HG03095 (cell line): Measurements from ENCODE around the gene CDK5RAP2.
"Not testable (repeated sequence)": the region's sequence is repeated elsewhere in the genome, so short reads cannot be mapped to it uniquely, and the experiment has no call there.

Experiments
- ATAC-seq: cut with Tn5 transposase; IDR thresholded peaks from one replicate; pipeline ENCODE4 v1.9.1; 2021; ENCODE audit warnings: moderate library complexity; ENCODE audit not compliant: unreplicated experiment

CDK5RAP2 gene

GRCh38 chr9:120552210-120552704 is 27.7 kb downstream of the CDK5RAP2 start:
- ATAC-seq = not testable (repeated sequence)

DNA sequence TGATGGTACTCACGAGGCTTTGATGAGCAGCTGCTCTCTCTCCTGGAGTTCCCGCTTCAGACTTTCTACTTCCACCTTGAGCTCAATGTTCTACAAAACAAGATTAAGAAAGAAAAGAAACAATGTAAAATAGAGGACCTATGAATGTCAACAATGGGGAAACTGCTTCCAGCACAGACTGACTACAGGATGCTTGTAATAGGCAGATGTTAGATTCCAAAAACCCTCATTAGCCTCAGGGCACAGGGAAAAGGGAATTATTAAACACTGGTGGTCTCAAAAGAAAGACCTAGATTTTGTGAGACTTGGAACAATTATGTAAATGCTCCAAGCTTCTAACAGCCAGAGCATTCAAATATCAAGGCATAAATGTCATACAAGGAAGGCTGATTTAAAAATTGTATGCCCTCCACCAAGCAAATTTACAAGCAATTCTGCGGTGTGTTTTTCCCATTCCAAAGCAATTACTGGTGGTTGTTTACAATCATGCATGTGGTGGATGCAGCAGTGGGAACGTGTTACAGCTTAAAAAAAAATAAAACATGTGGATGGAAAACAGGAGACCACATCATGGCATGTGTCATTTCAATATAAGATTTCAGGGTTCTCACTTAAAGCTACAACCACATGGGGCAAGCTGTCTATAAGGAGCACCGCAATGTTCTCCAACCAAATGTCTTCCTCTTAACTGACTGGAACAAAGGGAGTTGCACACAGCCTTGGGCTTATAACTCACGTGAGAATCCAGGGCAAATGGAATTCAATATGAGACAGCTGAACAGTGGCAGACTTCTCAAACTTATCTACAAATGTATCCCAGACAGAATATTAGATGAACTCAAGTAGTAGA is 34.0 kb downstream of the CDK5RAP2 start:
- no peak for ATAC-seq

GRCh38 chr9:120544441-120544840 is 35.5 kb downstream of the CDK5RAP2 start:
- ATAC-seq = no peak

DNA sequence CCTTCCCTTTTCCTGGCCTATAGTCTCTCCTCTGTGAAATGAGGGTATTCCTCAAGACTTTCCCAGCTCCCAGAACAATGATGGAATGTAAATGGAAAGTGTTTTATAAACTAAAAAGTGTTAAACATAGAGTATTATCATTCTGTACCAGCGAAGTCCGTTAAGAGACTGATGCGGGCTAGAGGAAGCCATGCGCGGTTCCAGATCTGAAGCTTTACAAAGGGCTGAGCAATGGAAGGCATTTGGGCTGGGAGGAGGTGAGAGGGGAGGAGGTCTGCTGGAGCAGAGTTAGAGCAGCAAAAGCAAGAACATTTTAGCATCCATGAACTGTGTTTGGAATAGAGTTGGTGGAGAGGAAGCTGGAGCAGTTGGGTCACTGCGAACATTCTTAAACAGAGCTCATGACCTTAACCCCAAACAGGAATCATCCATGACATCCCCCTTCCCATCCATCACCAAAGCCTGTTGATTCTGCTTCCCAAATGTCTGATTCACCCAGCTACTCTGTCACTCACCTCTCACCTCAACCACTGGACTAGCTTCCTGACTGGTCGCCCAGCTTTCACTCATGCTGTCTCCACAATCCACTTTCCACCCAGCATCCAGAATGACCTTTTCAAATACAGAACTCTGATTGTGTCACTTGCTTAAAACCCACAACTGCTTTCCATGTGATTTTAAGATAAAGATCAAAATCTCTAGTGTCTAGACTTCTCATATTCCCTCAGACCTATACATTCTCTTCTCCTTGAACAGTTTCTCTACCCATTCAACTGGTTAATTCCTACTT is 37.1 kb downstream of the CDK5RAP2 start:
- no peak for ATAC-seq

- ATAC-seq = no peak
These were observed 38.0 kb downstream of the CDK5RAP2 start for GRCh38 chr9:120541921-120542320.

DNA sequence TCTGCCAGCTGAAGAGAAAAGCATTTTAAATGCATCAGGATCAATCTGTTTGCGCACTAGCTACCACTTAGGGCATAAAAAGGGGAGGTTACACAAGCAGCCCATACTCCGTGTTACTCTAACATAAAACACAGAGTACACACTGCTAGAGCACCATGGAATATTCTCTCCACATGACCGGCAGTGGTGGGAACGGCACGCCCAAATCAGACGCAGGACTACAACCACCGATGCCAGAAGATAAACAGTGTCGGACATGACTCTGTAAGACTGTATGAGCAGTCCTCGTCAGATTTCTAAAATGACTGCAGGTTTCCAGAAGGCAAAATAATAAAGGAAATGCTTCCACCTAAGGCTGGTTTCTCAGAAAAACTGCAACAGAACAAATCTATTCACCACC is 40.0 kb downstream of the CDK5RAP2 start:
- ATAC-seq = no peak

GRCh38 chr9:120538339-120538738 is 41.6 kb downstream of the CDK5RAP2 start:
- no peak for ATAC-seq

DNA sequence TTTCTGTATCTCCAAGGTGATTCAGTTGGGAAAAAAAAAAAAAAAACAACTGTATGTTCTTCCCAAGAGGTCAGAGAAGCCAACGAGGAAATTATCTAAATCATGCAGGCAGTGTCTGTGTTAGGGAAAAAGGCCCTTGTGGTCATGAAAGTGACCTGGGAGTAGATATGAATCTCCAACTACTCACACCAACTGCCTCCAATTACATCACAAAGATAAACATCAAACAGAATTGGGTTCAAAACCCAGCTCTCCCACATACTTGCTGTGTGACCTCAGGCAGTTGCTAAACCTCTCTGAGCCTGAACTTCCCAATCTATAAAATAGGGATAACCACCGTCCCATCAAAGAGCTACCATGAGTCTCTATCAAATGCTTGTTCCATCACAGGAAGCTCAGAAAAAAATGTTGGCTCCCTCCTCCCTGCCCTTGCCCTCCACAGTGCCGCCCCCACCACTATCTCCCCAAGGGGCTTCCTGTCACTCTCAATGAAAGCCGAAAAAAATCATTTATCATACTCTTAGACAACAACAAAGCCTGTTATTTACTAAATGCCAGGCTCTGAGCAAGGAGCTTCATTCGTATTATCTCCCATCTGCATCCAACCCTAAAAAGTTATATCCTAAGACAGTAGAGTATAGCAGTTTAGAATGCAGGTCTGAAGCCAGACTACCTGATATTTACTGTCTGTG is 42.9 kb downstream of the CDK5RAP2 start:
- no peak for ATAC-seq

DNA sequence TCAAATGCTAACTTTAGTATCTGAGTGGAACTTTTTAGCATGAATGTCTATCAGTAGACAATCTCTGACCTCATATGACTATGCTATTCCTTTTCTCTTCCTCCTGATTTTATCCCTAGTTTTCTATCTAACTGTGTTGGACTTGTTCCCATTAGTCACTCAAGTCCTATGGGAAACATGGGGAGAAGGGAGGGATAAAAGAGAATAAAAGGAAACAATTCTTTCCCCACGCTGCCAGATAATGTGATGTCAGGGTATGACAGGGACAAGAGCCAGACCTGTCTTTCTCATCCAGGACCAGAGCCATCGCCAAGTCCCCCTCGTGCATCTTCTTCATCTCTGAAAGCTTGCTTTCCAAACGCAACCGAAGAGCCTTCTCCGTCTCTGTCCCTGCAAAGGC is 43.9 kb downstream of the CDK5RAP2 start:
- no peak for ATAC-seq

- no peak for ATAC-seq
These were observed 45.7 kb downstream of the CDK5RAP2 start for GRCh38 chr9:120534266-120534665.

DNA sequence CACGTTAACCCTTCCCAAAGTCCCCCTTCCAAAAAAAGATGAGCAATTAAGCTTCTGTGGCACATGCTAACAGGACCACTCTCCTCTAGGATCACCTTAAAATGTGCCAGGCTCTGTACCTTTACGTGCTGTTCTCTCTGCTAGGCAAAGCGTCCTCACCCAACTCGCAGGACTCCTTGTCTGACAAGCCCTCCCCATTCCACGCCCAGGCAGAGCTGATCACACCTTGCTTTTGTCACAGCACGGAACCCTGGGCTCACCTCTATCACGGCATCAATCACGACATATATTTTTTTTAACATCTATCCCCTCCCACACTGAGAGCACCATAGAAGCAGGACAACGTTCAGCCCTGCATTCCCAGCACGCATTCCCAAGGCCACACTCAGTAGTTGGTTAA is 47.1 kb downstream of the CDK5RAP2 start:
- ATAC-seq = no peak

DNA sequence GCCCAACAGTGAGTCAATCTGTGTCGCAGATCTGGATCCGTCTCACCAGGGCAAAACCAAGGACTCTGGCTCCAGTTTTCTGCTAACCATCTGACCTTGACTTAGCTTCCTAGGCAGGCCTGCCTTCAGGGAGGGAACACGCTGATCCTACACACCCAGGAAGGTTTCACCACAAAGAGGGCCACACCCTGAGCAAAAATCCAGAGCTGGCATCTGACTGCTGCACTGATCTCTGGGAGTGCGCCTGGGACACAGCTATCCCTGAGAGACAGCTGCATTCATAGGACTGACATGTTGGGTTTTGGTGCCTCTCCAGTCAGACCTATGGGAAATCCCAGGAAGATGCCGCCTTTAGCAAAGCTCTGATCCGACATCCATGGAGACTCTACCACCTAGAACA is 47.5 kb downstream of the CDK5RAP2 start:
- ATAC-seq = no peak

- ATAC-seq = no peak
These were observed 48.2 kb downstream of the CDK5RAP2 start for GRCh38 chr9:120531683-120532300.

GRCh38 chr9:120530220-120530832 is 49.6 kb downstream of the CDK5RAP2 start:
- not testable (repeated sequence) for ATAC-seq

- no peak for ATAC-seq
These were observed 51.1 kb downstream of the CDK5RAP2 start for GRCh38 chr9:120528829-120529228.

DNA sequence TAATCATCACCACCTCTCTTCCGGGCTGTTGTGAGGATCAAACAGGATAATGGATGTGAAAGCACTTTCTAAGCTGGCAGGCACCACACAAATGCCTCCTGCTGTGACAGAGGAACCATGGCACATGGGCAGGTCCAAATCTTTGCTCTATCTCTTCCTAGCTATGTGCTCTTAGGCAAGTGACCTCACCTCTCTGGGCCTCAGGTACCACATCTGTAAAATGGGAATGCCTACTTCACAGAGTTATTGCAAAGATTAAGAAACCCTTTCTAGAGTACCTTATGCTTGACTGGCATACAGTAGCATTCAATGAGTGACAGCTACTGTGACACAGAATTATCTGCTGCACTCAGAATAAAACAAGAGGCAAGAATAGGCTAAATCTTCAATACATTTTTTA is 51.6 kb downstream of the CDK5RAP2 start:
- no peak for ATAC-seq

GRCh38 chr9:120526534-120526933 is 53.4 kb downstream of the CDK5RAP2 start:
- no peak for ATAC-seq

- ATAC-seq = no peak
These were observed 55.1 kb downstream of the CDK5RAP2 start for GRCh38 chr9:120524863-120525262.

DNA sequence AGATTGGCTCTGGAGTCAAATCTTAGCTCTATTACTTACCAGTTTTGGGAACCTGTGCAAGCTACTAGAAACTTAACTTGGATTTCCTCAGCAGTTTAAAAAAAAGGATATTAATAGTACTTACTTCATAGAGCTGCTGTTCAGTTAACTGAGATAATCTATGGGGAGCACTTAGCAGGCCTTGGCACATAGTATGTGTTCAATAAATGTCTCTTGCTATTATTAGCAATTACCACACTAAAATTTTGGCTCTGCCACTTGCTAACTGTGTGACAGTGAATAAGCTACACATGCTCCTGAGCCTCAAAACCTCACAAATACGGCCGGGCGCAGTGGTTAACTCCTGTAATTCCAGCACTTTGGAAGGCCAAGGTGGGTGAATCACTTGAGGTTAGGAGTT is 55.9 kb downstream of the CDK5RAP2 start:
- no peak for ATAC-seq

DNA sequence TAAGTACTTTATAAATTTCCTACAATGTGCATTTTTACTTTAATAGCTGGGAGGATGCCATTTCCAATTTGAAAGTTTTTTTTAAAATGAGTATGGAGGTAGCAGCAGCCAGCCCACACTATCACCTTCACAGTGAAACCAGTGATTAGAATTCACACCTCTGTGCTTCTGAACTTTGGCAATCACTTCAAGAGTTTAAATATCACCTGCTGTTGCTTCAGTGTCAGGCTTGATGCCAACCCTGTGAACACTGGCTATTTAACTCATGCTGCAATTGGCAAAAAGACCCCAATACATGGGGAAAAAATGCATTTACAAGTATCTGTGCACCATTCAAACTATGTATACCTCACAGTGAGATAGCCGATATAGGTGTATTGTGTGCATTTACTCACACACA is 57.4 kb downstream of the CDK5RAP2 start:
- ATAC-seq = no peak
